NCI-H2029 treated with DMSO at 0.1 percent for 48 hours (cell line): Measurements from ENCODE around the gene AUTS2.

Experiments
- DNase-seq: peaks from one replicate; lab custom pipeline; 2025; lab: John Stamatoyannopoulos, UW

Gene AUTS2

DNA sequence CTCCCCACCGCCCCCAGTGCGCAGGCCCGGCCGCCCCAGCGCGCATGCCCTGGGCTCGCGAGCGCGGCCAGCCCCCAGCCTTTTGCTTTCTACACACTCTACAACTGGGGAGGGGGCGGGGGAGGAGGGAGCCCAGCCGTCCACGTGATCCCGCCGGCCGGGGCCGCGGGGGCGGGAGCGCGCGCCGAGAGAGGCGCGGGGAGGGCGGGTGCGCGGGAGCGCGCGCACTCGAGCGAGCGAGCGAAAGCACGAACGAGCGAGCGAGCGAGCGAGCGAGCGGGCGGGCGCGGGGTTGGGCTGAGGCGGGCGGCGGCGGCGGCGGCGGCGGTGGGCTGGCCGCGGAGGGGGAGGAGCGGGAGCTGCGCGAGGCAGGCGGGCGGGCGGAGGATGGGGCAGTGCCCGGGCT is at the start of gene AUTS2:
Gene AUTS2 (plus strand): TSS at position 395 of the 406 bp plus-strand sequence. CDS start 1,179 bp downstream, outside the sequence.
- DNase-seq, result no peak

DNA sequence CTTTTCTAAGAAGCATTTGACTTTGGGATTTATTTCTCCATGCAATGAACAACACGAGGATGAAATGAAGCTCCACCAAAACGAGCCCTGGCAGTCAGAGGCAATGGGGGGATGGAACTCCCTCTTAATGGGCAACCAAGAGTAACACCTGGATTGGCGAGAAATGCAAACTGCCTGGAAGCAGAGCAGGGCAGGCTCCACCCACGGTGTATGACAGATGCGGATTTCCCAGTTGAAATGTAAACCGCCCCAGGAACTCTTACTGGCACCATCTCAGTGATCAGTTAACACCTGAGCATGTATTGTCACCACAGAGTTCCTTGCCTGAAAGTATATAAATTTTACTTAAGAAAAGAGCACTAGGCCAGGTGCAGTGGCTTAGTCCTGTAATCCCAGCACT is 47.3 kb upstream of the AUTS2 start:
- DNase-seq, result no peak

DNA sequence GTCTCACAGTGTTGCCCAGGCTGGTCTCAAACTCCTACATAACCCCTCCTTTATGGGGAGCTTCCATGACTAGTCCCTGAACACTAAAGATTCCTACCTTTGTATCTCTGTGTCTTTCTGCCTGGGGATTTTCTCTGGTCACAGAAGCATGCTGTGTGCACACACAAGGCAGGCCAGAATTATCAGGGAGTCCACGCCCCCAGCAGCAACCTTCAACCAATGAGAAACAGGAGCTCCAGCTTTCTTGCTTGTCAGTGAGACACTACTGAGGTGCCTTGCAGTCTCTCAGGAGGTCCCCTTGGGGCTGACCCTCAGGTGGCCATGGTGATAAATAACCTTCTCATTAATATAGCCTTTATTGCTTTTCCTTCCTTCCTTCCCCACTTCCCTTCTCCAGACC is 45.1 kb upstream of the AUTS2 start:
- DNase-seq, result no peak

DNA sequence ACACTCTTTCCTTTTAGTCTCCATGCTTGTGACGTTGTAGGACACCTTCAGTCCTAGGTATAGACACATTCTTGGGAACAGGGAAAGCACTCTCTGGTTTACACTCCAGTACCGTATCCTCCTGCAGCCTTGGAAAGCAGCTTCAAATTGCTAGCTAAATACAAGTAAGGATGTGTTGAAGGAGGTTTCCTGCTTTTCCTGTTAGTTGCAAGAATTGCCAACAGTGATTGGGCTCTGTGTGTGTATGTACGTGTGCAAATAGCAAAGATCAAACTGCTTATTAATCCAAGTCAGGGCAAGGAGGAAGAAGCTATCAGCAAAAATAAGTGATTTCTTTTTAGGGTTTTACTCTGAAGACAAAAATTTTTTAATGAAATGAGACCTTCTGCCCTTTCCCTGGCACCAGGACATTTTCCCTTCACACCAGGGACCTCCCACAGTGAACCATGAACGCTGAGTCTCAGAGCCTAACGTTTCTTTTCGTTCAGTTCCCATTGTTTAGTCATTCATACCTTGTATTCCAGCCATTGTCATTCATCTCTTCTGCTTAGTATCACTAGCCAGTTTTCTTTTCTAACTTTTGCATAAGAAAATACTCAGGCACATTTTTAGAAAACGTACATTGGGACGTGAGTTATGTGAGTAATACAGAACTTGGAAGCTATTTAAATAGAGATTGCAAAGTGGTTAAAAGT is 36.9 kb upstream of the AUTS2 start:
- DNase-seq, result no peak

DNA sequence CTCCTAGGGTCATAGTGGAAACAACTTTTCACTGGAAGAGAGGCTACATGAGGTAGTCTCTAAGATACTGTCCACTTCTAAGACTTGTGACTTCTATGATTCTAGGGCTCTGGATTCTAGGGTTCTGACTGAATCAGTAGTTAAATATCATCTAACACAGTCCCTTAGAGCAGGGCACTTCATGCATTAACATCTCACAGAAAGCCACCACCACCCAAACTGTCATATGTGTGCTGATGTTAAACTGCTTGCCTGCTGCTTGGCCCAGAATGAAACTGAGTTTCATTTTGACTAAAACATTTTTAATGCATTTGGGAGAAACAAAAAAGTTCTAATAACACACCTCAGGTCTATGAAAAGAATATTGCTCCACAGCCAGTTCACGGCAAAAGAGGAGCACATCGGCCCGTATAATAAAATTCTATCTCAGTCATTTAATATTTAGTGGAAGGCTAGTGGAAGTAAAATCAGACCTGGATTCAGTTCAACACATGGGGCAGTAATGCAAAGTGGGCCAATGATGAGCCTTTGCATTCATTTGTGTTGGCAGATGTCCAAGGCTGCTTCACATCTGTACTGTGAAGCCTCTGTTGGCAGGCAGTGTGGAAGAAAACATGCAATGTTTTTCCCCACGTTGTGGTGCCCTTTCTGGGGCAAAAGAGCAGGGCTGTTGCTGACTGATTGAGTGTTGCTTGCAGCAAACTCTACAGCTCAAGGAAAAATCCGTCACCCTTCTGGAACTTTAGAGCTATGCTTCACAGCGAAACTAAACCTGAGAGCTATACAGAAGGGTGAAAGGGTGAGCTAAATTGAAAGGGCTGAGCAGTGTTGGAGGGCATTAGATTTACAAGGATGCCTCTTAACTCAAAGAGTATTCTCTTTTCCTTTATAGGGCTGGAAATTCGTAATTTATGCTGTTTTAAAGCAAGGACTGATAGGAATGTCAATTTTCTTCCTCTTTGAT is 33.5 kb upstream of the AUTS2 start:
- DNase-seq, result peak; percentile 78

DNA sequence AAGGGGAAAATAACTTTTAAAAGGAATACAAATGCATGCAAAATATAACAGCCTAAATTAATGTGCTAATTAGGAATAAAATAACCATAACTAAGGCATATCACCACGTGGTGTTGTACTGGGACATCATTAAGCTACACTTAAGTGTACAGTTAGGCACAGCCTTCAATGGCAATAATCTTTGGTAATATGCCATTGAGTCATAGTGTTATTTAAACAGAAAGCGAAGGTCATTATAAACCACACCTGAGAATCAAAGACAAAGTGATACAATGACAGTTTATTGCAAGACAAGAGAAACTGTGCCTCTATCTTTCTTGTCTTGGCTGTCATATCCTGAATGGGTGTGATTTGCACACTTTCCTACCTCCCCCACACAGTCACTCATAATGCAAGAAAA is 30.5 kb upstream of the AUTS2 start:
- DNase-seq, result no peak

DNA sequence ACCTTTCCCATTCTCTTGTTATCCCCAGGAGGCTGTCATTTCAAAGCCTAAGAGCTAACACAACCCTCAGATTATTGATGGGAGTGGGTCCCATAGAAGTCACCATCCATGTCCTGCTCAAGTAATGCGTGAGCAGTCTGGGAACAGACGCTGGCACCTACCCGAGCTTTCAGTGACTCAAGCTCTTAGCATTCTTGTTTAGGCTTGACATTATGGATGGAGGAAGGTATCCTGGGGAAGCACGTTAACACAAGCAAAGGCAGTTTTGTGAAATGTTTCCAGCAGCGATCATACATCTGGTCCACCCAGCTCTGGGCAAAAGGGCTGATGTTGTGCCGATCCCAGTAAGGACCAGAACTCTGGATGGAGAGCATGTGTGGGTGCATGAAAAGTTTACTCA is 30.0 kb upstream of the AUTS2 start:
- no peak for DNase-seq

DNA sequence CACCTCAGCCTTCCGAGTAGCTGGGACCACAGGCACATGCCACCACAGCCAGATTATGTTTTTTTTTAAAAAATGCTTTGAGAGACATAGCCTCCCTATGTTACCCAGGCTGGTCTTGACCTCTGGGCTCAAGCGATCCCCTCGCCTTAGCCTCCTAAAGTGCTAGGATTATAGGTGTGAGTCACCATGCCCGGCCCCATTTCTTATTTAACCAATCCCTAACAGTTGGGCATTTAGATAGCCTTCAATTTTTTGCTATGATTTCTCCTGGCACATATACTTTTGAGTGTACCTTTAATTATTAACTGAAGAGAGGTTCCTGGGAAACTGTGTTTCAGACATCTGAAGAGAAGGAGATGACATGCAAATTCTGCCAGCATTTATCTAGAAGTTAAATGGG is 22.6 kb upstream of the AUTS2 start:
- no peak for DNase-seq

DNA sequence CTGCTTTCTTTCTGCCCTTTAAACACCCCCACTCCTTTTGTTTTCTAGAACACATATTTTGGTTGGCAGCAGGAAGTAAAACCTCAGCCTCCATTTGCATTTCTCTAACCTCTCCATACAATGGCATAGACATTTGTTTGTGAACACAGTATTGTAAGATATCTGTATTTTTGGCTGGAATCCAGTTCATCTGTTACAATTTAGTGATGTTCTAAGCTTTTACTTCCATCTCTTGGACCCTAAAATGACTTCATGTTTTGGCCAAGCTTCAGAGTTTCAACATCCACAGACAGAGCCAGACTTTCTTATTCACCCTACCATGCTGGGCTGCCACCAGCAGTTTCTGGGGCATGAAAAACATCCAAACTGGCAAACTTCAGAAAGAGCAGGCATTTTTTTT is 21.1 kb upstream of the AUTS2 start:
- peak; percentile 18 for DNase-seq

DNA sequence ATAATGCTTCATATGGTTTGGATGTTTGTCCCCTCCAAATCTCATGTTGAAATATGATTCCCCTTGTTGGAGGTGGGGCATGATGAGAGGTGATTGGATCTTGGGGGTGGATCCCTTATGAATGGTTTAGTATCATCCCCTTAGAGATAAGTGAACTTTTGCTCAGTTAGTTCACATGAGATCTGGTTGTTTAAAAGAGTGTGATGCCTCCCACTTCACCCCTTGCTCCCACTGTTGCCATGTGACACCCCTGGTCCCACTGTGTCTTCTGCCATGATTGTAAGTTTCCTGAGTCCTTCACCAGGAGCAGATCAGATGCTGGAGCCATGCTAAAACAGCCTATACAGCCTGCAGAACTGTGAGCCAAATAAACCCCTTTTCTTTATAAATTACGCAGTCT is 13.1 kb upstream of the AUTS2 start:
- no peak for DNase-seq

DNA sequence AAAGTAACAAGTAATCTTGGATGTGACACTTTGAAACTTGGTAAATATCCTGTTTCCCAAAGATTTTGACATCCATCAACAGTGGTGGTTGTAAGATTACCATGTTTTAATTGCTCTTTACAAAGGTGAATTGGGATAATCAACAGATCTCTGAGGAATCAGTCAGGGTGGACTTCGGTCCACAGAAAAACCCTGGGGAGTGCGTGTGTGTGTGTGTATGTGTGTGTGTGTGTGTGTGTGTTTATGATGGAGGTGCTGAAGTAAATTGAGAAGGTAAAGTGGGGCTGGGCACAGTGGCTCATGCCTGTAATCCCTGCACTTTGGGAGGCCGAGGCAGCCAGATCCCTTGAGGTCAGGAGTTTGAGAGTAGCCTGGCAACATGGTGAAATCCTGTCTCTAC is 12.0 kb upstream of the AUTS2 start:
- no peak for DNase-seq

DNA sequence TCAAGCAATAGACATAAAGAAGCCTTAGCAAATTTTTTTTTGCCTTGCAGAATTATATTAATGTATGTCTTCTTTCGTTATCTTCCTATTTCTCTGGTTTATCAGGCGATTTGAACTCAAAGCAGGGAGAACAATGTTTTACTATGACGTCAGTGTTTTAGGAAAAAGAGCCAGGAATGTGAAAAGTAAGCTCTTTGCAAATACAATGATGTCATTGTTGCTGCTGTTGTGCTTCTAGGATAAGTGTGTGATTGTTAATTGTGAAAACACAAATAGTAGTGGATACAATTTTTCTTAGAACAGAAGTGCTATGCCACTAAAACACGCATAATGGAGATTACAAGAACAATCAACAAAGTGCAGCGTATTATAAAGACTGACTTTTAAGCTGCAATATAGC is 9.5 kb upstream of the AUTS2 start:
- no peak for DNase-seq

DNA sequence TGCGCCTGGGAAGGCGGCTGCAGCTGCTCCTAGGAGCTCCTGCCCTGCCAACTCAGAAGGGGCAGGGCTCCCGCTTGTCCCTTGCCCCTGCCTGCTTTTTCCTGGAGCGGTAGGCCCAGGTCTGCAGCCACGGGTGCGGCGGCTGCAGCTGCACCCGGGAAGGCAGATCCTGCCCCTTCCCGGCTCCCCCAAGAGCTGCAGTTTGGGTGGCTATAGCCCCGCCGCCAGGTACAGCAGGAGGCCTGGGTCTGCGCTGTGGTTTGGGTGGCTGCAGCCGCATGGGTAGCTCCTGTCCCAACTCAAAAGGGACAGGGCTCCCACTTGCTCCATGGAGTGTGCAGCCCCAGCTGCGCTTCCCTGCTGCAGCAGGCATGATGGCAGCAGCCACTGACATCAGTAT is 6.5 kb upstream of the AUTS2 start:
- DNase-seq, result no peak

DNA sequence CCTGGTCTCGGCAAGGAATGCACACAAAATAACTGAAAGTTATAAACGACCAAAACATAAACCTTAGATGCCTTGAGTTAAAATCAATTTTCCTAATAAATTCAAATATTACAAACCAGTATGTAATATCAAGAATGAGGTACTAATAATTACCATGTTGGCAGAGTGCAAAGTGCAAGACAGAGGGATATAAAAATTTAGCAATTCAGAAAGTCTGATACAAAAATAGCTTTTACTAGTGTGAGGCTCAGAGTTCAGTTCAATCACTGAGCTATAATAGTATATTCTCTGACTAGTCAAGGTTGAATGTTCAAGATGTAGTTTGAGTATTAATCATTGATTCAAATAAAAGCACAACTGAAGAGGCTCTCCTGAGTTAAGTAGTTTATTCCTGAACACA is 4.8 kb upstream of the AUTS2 start:
- no peak for DNase-seq

DNA sequence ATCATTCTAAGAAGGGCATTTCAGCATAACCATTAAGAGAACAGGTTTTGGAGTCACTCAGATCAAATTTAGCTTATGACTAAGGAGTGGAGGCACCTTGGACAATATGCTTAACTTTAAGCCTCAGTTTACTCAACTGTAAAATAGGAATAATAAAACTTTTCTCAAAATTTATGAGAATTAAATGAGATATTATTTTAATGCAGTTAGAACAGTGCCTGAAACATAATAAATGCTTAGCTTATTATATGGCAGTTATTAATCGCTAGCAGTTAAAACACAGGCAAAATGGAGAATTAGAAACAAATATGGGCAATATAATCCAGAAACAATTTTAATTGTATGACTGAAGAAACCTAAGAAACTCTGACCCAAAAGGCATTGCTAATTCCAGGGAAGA is 2.9 kb upstream of the AUTS2 start:
- DNase-seq, result no peak

DNA sequence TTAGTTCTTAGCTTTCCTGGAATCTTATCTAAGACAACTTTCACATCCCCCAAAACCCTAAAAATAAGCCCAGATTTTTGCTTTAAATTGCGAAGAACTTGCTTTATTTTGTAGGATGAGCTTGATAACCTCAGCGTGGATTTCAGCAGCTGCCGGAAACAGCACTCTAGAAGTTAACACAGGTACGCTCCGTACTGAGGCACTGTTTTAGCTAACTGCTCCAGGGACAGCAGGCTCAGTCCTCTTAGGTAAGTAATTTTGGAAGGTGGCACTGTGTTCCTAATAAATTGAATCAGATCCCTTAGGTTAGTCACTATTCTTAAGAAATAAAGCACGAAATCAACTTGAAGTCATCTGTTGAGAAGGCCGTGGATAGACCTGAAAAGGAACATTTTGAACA is 2.2 kb upstream of the AUTS2 start:
- no peak for DNase-seq

DNA sequence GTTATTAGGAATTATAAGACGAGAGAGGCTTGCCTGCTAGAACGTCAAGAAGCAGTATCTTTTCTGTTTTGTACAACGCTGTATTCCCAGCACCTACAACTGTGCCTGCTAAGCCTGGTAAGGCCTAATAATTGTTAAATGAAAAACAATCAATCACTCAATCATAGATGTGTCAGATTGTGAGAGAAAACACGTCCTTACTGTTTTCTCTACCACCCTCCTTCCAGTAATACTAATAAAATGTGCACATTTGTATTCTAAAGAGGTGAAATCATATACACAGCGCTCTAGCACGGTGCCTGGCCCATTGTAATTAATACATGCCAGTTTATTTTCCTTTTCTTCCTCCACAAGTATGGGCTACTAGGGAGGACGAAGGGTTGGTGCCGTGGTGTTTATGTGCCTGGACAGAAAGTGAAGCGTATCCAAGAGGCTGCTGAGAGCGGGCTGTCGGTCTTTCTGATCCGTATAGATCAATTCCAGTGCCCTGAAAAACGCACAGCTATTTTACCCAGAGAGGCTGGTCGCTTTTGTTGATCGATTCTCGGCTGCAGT is 1.5 kb upstream of the AUTS2 start:
- no peak for DNase-seq

DNA sequence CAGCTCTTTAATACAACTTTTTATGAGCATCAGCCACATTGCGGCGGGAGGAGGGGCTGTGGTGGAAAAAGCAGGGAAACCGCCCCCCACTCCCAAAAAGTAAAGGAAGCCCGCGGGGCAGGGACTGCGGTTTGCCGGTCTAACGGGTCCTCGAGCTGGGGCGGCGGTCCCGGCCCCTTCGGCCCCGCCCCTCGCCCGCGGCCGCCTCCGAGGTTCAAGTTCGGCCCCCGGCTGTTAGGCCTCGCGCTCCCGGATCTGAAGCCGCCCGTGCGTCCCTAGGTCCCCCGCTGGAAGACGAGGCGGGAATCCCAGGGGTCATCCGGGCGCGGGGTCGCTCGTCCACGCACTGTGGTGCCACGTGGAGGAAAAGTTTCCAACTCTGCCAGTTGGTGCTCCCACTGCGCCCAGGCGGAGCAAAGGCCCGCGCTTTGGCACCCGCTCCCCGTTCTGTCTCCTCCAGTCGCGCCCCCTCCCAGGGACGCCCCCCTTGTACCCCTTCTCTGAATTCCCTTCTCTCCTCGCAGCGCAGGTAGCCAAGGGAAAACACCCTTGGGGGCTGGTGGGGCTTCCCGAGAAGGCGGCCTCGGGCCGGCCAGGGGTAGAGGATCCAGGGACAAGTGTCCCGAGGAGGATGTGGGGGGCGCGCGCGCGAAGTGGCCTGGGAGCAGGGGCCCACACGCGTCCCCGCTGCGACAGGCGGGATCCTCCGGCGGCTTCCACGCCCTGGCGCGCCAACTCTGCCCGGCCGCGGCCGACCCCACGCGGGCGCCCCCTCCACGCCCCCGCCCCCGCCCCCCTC is 798 bp upstream of the AUTS2 start:
- DNase-seq, result no peak

DNA sequence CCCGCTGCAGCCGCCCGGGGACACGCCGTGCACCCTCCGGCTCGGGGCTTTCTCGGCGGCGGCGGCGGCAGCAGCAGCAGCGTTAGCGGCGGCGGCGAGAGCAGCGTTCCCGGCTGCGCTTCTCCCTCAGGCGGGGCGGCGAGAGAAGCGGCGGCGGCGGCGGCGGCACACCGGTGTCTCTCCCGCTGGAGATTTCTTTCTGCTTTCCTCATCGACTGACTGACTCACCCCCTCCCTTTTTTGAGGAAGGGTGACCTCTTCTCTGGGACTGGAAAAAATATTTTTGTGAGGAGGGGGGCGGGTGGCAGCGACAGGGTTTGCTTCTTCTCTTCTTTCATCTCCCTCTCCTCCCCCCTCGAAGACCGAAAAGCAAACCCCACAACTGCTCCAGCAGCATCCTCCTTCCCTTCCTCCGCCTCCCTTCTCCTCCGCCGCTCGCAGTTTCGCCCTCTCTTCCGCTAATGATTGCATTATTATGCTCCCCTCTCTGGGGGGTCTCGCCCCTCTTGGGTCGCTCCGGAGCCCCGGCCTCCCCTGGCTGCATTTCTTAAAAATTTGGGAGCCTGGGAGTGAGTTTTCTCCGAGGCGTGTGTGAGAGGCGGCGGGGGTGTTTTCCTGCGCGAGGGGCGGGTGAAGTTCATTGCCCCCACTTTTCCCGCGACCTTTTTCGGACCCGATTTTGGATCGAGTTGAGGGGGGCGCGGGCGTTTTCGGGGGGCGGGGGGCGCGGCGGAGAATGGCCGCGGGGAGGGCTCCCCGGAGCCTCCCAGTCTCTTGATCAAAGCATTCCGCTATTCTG is 411 bp downstream of the AUTS2 start:
- no peak for DNase-seq

DNA sequence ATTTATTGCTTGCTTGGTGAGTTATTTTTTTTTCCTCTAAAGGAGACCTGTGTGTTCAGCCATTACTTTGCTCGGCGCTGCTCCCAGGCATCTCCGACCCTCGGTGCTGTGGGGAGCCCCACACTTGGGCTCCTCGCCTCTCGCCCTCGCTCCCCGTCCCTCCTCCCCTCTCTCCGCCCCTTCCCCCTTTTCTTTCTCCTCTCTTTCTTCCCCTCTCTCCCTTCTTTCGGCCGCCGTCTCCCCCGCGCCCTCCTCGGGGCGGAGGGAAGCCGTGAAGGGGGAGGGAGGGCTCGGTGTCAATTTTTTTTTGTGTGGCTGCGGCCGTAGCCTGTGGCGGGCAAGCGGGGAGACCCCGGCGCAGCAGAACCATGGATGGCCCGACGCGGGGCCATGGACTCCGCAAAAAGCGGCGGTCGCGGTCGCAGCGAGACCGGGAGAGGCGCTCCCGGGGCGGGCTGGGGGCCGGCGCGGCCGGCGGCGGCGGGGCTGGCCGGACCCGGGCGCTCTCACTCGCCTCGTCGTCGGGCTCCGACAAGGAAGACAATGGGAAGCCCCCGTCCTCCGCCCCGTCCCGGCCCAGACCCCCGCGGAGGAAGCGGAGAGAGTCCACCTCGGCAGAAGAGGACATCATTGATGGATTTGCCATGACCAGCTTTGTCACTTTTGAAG is 1.1 kb downstream of the AUTS2 start:
- DNase-seq, result no peak
